GM12878 (cell line): ENCODE measurements around the gene RBSN. TPM values are rescaled to one million over a fixed set of nuclear protein-coding genes. Genes with fewer than 3 reads are reported as not detected.

Source experiments
- BACH1 ChIP-seq: fragments of 450-650 bp; IDR thresholded peaks from 2 replicates; pipeline ENCODE4 v1.6.1; 2017; ENCODE audit warnings: mild to moderate bottlenecking, borderline replicate concordance
- BCL11A ChIP-seq: IDR thresholded peaks from 2 replicates; pipeline ENCODE4 v1.6.1; 2011; ENCODE audit warnings: low read depth, low read length
- DPF2 ChIP-seq: fragments of 450-650 bp; IDR thresholded peaks from 2 replicates; pipeline ENCODE4 v1.6.1; 2017; ENCODE audit warnings: mild to moderate bottlenecking
- EED ChIP-seq: sonication (generic); IDR thresholded peaks from 2 replicates; pipeline ENCODE4 v1.6.1; 2016; ENCODE audit warnings: antibody characterized with exemption, low read depth
- ESRRA ChIP-seq: IDR thresholded peaks from 2 replicates; pipeline ENCODE4 v1.6.1; 2012; ENCODE audit warnings: mild to moderate bottlenecking, low read length, improper control_type of control experiment
- FOS ChIP-seq: IDR thresholded peaks from 3 replicates; pipeline ENCODE4 v1.6.1; 2011; ENCODE audit warnings: borderline replicate concordance; ENCODE audit not compliant: insufficient read length; ENCODE audit errors: extremely low read depth
- FOXM1 ChIP-seq: IDR thresholded peaks from 2 replicates; pipeline ENCODE4 v1.6.1; 2012; ENCODE audit warnings: low read depth, mild to moderate bottlenecking, inconsistent platforms, low read length, moderate library complexity
- HDAC2 ChIP-seq: fragments of 200-600 bp; sonication (generic); IDR thresholded peaks from 2 replicates; pipeline ENCODE4 v1.6.1; 2017
- IRF3 ChIP-seq: fragments of 450-650 bp; IDR thresholded peaks from 2 replicates; pipeline ENCODE4 v1.6.1; 2014; ENCODE audit warnings: mild to moderate bottlenecking
- KLF5 ChIP-seq: fragments of 450-650 bp; IDR thresholded peaks from 2 replicates; pipeline ENCODE4 v1.6.1; 2014; ENCODE audit warnings: mild to moderate bottlenecking; ENCODE audit not compliant: partially characterized antibody
- MEF2A ChIP-seq: IDR thresholded peaks from 2 replicates; pipeline ENCODE4 v1.6.1; 2011; ENCODE audit warnings: low read depth, mild to moderate bottlenecking, low read length, moderate library complexity; ENCODE audit not compliant: insufficient read depth
- MYC ChIP-seq: IDR thresholded peaks from 2 replicates; pipeline ENCODE4 v1.6.1; 2011; ENCODE audit warnings: mild to moderate bottlenecking, low read length, moderate library complexity, inconsistent platforms; ENCODE audit not compliant: insufficient read depth, insufficient replicate concordance, insufficient read length, severe bottlenecking
- NFIC ChIP-seq: IDR thresholded peaks from 2 replicates; pipeline ENCODE4 v1.6.1; 2012; ENCODE audit warnings: low read depth, mild to moderate bottlenecking, inconsistent platforms, low read length, moderate library complexity
- NFYB ChIP-seq: IDR thresholded peaks from 2 replicates; pipeline ENCODE4 v1.6.1; 2011; ENCODE audit warnings: low read depth, mild to moderate bottlenecking, low read length, improper control_type of control experiment, moderate library complexity; ENCODE audit not compliant: insufficient read depth
- PAX5 ChIP-seq: IDR thresholded peaks from 2 replicates; pipeline ENCODE4 v1.6.1; 2011; ENCODE audit warnings: low read depth, low read length, borderline replicate concordance
- PBX3 ChIP-seq: IDR thresholded peaks from 2 replicates; pipeline ENCODE4 v1.6.1; 2011; ENCODE audit warnings: mild to moderate bottlenecking, low read depth, low read length, moderate library complexity; ENCODE audit not compliant: insufficient replicate concordance
- RB1 ChIP-seq: fragments of 450-650 bp; formaldehyde crosslinking; IDR thresholded peaks from 2 replicates; pipeline ENCODE4 v1.6.1; 2017; ENCODE audit warnings: mild to moderate bottlenecking, borderline replicate concordance
- RBBP5 ChIP-seq: fragments of 200-600 bp; sonication (generic); conservative IDR thresholded peaks from 2 replicates; pipeline ENCODE4 v1.6.1; 2016
- RELA ChIP-seq: fragments of 450-650 bp; IDR thresholded peaks from 2 replicates; pipeline ENCODE4 v1.8.0; 2014; ENCODE audit warnings: borderline replicate concordance; ENCODE audit not compliant: partially characterized antibody
- RELB ChIP-seq: fragments of 450-650 bp; IDR thresholded peaks from 2 replicates; pipeline ENCODE4 v1.6.1; 2017; ENCODE audit warnings: low read depth, mild to moderate bottlenecking, moderate library complexity
- RFX5 ChIP-seq: IDR thresholded peaks from 2 replicates; pipeline ENCODE4 v1.6.1; 2011; ENCODE audit warnings: low read depth, low read length, improper control_type of control experiment
- SIX5 ChIP-seq: IDR thresholded peaks from 2 replicates; pipeline ENCODE4 v1.6.1; 2011; ENCODE audit warnings: mild to moderate bottlenecking, low read depth, low read length, moderate library complexity; ENCODE audit not compliant: severe bottlenecking
- TBL1XR1 ChIP-seq: IDR thresholded peaks from 2 replicates; pipeline ENCODE4 v1.6.1; 2012; ENCODE audit warnings: low read depth, low read length, improper control_type of control experiment
- TCF12 ChIP-seq: IDR thresholded peaks from 2 replicates; pipeline ENCODE4 v1.6.1; 2011; ENCODE audit warnings: low read depth, mild to moderate bottlenecking, low read length
- ZNF207 ChIP-seq: fragments of 450-650 bp; IDR thresholded peaks from 2 replicates; pipeline ENCODE4 v1.6.1; 2014; ENCODE audit warnings: antibody characterized with exemption, mild to moderate bottlenecking, borderline replicate concordance
- ZSCAN29 ChIP-seq: fragments of 450-650 bp; IDR thresholded peaks from 2 replicates; pipeline ENCODE4 v1.6.1; 2017; ENCODE audit warnings: mild to moderate bottlenecking, moderate library complexity
- polyA plus RNA-seq, 11 experiments: library from polyadenylated mRNA; depleted of rRNA in 4 of 11; unstranded in 6 of 11; stranded (reverse) in 5 of 11; fragments of >200 nt; fragmentation: Nextera tagmentation in 4 of 11; fragmentation: Illumina TruSeq in 1 of 11; extraction: Ambion mirVana in 4 of 11; extraction: Trizol in 1 of 11; gene quantifications; 1 replicate in 1 of 11; 2 replicates in 10 of 11; pipeline versions ENCODE4 v1.2.1 to v1.2.3, GENCODE V29; 2011 to 2016; ENCODE audit warnings: inconsistent platforms in 2 of 11, missing spikeins in 2 of 11, low read depth in 1 of 11
- total RNA-seq, 4 experiments: library from RNA; depleted of rRNA in 3 of 4; stranded (reverse); fragments of >200 nt in 3 of 4; fragmentation: Illumina TruSeq in 1 of 4; extraction: Trizol in 1 of 4; gene quantifications; 2 replicates each; pipeline versions ENCODE4 v1.2.1 to v1.2.3, GENCODE V29; 2013 to 2021
- TF ChIP-seq, protein P1 (sequence below): IDR thresholded peaks from 2 replicates; pipeline ENCODE4 v1.6.1; 2011; ENCODE audit warnings: low read depth, low read length, improper control_type of control experiment, borderline replicate concordance

The RBSN gene
- total and polyA plus RNA-seq, 10 of the 15 experiments (the other 5 are each of a cell fraction or from before 2014, with no cell fraction given) = 2.0 to 17.5 (median 10.5) TPM

DNA sequence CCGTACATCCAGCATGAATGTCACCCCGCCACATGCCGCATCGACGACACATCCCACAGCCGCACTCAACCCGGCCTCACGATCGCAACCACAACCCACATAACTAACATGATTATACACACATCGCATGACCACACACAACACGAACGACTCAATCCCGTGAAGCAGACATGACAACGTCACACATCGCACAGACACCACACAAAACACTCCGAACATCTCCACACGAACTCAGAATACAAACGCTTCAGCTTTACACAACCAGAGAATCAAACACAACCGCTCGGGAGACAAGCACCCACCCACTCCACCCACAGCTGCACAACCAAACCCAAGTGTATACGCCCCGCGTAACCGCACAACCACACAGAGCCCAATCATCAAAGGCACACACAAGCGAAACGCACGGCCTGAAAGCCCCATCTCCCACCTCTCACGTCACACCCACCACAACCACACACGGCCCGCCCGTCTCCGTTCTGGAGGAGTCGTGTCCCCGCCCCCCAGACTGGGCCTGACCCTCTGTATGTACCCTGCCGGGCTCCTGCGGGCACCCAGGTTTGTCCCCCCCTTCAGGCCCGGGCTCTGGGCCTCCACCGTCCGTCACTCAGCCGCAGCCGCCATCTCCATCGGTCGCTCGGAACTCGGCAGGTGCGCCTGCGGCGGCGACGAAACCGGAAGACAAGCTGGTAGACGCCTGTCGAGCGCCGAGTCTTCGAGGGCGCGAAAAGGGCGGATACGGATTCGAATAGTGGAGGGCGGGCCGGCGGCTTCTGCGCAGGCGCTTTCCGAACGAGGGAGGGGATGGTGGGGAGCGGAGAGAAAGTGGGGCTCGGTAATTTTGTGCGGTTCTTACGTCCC lies at the start of gene RBSN (continued):
- TF ChIP-seq TBL1XR1 = peak; percentile 55
- TF ChIP-seq, protein P1, sequence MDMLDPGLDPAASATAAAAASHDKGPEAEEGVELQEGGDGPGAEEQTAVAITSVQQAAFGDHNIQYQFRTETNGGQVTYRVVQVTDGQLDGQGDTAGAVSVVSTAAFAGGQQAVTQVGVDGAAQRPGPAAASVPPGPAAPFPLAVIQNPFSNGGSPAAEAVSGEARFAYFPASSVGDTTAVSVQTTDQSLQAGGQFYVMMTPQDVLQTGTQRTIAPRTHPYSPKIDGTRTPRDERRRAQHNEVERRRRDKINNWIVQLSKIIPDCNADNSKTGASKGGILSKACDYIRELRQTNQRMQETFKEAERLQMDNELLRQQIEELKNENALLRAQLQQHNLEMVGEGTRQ = no peak
- TF ChIP-seq RELA = peak; percentile 86
- TF ChIP-seq ZSCAN29 = peak; percentile 75; the same call in 1 of the 2 replicates
- no peak for TF ChIP-seq HDAC2
- TF ChIP-seq SIX5 = peak; percentile 68
- TF ChIP-seq BACH1 = no peak; the same call in 1 of the 2 replicates
- TF ChIP-seq DPF2 = peak; percentile 81; the same call in 1 of the 2 replicates
- no peak for TF ChIP-seq FOS
- no peak for TF ChIP-seq NFYB
- no peak for TF ChIP-seq MYC
- TF ChIP-seq PBX3 = peak; percentile 86
- peak; percentile 73; the same call in 1 of the 2 replicates for TF ChIP-seq TCF12
- peak; percentile 51; the same call in 1 of the 2 replicates for TF ChIP-seq PAX5
- TF ChIP-seq RFX5 = no peak
- peak; percentile 62; the same call in 1 of the 2 replicates for TF ChIP-seq ESRRA
- peak; percentile 56; the same call in 1 of the 2 replicates for TF ChIP-seq FOXM1
- peak; percentile 92 for TF ChIP-seq RELB
- TF ChIP-seq IRF3 = no peak
- peak; percentile 87 for TF ChIP-seq KLF5
- peak; percentile 99 for TF ChIP-seq ZNF207
- TF ChIP-seq NFIC = 0 out of 2 replicates have a peak, but pooled peaks have one; percentile 31
- peak; percentile 73 for TF ChIP-seq MEF2A
- peak; percentile 64 for TF ChIP-seq EED
- TF ChIP-seq RB1 = peak; percentile 99
- peak; percentile 86; the same call in 1 of the 2 replicates for TF ChIP-seq RBBP5
- peak; percentile 20; the same call in 1 of the 2 replicates for TF ChIP-seq BCL11A
